Spleen (tissue), 7 donors: ENCODE measurements around the gene AKAP6.

Source experiments
- CTCF ChIP-seq, 11 experiments: fragments of 200-600 bp in 7 of 11; fragments of 450-650 bp in 4 of 11; sonication (generic) in 4 of 11; IDR thresholded peaks in 8 of 11; conservative IDR thresholded peaks in 3 of 11; 1 replicate in 7 of 11; 2 replicates in 4 of 11; pipeline versions ENCODE4 v1.4.0 to v1.8.0; 2016 to 2021; ENCODE audit warnings: antibody characterized with exemption in 11 of 11, inconsistent platforms in 4 of 11, mild to moderate bottlenecking in 1 of 11
- POLR2A ChIP-seq, 3 donors: fragments of 450-650 bp; IDR thresholded peaks; one replicate each; pipeline ENCODE4 v1.5.1; 2017; ENCODE audit warnings: antibody characterized with exemption in 3 of 3, mild to moderate bottlenecking in 1 of 3
- POLR2AphosphoS5 ChIP-seq, 3 donors: sonication (generic); formaldehyde crosslinking; IDR thresholded peaks; one replicate each; pipeline ENCODE4 v1.5.1; 2017; ENCODE audit warnings: antibody characterized with exemption in 3 of 3
- donor health status: DM: no; HTN: no; CAD: no; lungs with moderate emphysema.
- donor health status: DM: no; HTN: no; CAD: no.
- donor health status: DM: no; HTN: no; CAD: no.

GRCh38 chr14:32637582-32637981, 308.5 kb downstream of the AKAP6 start:
- TF ChIP-seq POLR2A (IDR thresholded peaks at IDR 0.05) (no peak), CTCF (IDR thresholded peaks at IDR 0.05 in 8 of 11, conservative IDR thresholded peaks at IDR 0.05 in 3 of 11) (no peak), POLR2AphosphoS5 (IDR thresholded peaks at IDR 0.05) (no peak)
